HCT116 (cell line): ENCODE measurements around the gene ASB15.

Source experiments
- CEBPB ChIP-seq: IDR thresholded peaks from 2 replicates; pipeline ENCODE4 v1.6.1; 2012; ENCODE audit warnings: low read depth
- CTCF ChIP-seq, 3 experiments: fragments of 200-600 bp in 1 of 3; sonication (generic) in 1 of 3; IDR thresholded peaks in 2 of 3; conservative IDR thresholded peaks in 1 of 3; 2 replicates each; pipeline ENCODE4 v1.5.1; 2012 to 2017; ENCODE audit warnings: low read depth in 2 of 3, low read length in 2 of 3, antibody characterized with exemption in 1 of 3, borderline replicate concordance in 1 of 3, control low read depth in 1 of 3, mild to moderate bottlenecking in 1 of 3, mixed read lengths in 1 of 3, mixed run types in 1 of 3, moderate library complexity in 1 of 3; ENCODE audit not compliant: insufficient read depth in 1 of 3
- EZH2 ChIP-seq: fragments of 200-600 bp; sonication (generic); IDR thresholded peaks from 2 replicates; pipeline ENCODE4 v1.6.1; 2017; ENCODE audit warnings: antibody characterized with exemption, mixed run types
- JUND ChIP-seq: IDR thresholded peaks from 2 replicates; pipeline ENCODE4 v1.6.1; 2012
- POLR2A ChIP-seq: IDR thresholded peaks from 2 replicates; pipeline ENCODE4 v1.7.0; 2011; ENCODE audit warnings: borderline replicate concordance; ENCODE audit not compliant: insufficient read depth, insufficient read length; ENCODE audit errors: extremely low read depth
- POLR2AphosphoS5 ChIP-seq: IDR thresholded peaks from 2 replicates; pipeline ENCODE4 v1.6.1; 2011; ENCODE audit warnings: mild to moderate bottlenecking, low read depth, low read length, moderate library complexity
- REST ChIP-seq: IDR thresholded peaks from 2 replicates; pipeline ENCODE4 v1.6.1; 2012; ENCODE audit warnings: low read depth
- SP1 ChIP-seq: IDR thresholded peaks from 2 replicates; pipeline ENCODE4 v1.6.1; 2012; ENCODE audit warnings: low read depth

GRCh38 chr7:123558289-123558874 lies 43.2 kb upstream of the ASB15 start:
- TF ChIP-seq CEBPB (no peak), CTCF (IDR thresholded peaks at IDR 0.05 in 2 of 3, conservative IDR thresholded peaks at IDR 0.05 in 1 of 3; ENCODE audit: borderline replicate concordance in 1 of 3, insufficient read depth in 1 of 3, low read depth in 2 of 3, low read length in 2 of 3) (no peak), POLR2AphosphoS5 (no peak), REST (no peak), POLR2A (no peak), EZH2 (no peak), SP1 (no peak), JUND (no peak)
